Thyroid gland (tissue), 4 donors: ENCODE results near the gene LAMC1.

Experiments used
- CTCF ChIP-seq, 6 experiments: fragments of 200-600 bp in 3 of 6; fragments of 450-650 bp in 3 of 6; sonication (generic) in 3 of 6; IDR thresholded peaks; one replicate each; pipeline ENCODE4 v1.5.1; 2016 to 2019; ENCODE audit warnings: antibody characterized with exemption in 6 of 6, mild to moderate bottlenecking in 2 of 6, inconsistent platforms in 1 of 6, moderate library complexity in 1 of 6
- POLR2A ChIP-seq, 2 donors: fragments of 450-650 bp; IDR thresholded peaks; one replicate each; pipeline ENCODE4 v1.6.1; 2017; ENCODE audit warnings: antibody characterized with exemption in 2 of 2, mild to moderate bottlenecking in 2 of 2, moderate library complexity in 1 of 2

GRCh38 chr1:183089025-183089639, 65.9 kb downstream of the LAMC1 start:
- TF ChIP-seq POLR2A (IDR thresholded peaks at IDR 0.05) (no peak), CTCF (IDR thresholded peaks at IDR 0.05) (no peak)
